K562 (cell line): Measurements from ENCODE around the gene TNMD. TPM values are rescaled to one million over a fixed set of nuclear protein-coding genes. Genes with fewer than 3 reads are reported as not detected.

Experiments used
- ATAC-seq: fragments of 200-7000 bp; cut with Tn5 transposase; 3 replicates; pipeline ENCODE4 v1.9.1; 2020; ENCODE audit warnings: moderate library complexity
- BruUV-seq: library from RNA; stranded (reverse); fragments of 400-500 nt; replicated peaks from 2 replicates; lab custom pipeline; 2021; lab: Mats Ljungman, UMichigan
- CTCF ChIA-PET: fragments of 300-600 bp; formaldehyde crosslinking; extraction: SDS; loops from one replicate; lab custom pipeline; 2021; ENCODE audit warnings: low intra/inter-chr PET ratio; lab: Yijun Ruan, JAX
- POLR2A ChIA-PET: fragments of 300-600, 350-650 bp; sonication (Branson Sonifier 250); formaldehyde crosslinking; extraction: SDS; loops from one replicate; lab custom pipeline; 2021; ENCODE audit warnings: antibody characterized with exemption, inconsistent platforms; lab: Yijun Ruan, JAX
- DNase-seq, 4 experiments: peaks; one replicate each; pipeline versions ENCODE4 v3.0.0 to v3.0.0-alpha.2; 2011 to 2018; ENCODE audit warnings: low spot score in 3 of 4, mixed read lengths in 3 of 4; ENCODE audit errors: extremely low read depth in 1 of 4
- FAIRE-seq: peaks from 2 replicates; lab custom pipeline; 2011; peaks lifted over from hg19 to GRCh38; lab: Jason Lieb, UNC
- H2AFZ ChIP-seq: 2 replicates; pipeline ENCODE4 v1.6.0; 2011; ENCODE audit warnings: low read depth, low read length, control low read depth, inconsistent platforms
- H3K27ac ChIP-seq: fragments of 200-600 bp; 3 replicates; pipeline ENCODE4 v1.8.0; 2011; ENCODE audit warnings: low read depth, mild to moderate bottlenecking, control low read depth, inconsistent platforms, low read length, moderate library complexity, mixed read lengths; ENCODE audit errors: extremely low read depth
- H3K27me3 ChIP-seq, 2 experiments: fragments of 300-600 bp in 1 of 2; 2 replicates in 1 of 2; 3 replicates in 1 of 2; pipeline versions ENCODE4 v1.6.0 to v1.8.0; 2011; ENCODE audit warnings: inconsistent platforms in 2 of 2, low read length in 2 of 2, mild to moderate bottlenecking in 1 of 2, mixed read lengths in 1 of 2, moderate library complexity in 1 of 2; ENCODE audit not compliant: control insufficient read depth in 2 of 2, insufficient read depth in 2 of 2
- H3K36me3 ChIP-seq: fragments of 300-600 bp; 3 replicates; pipeline ENCODE4 v1.8.0; 2011; ENCODE audit warnings: mild to moderate bottlenecking, low read length, inconsistent platforms; ENCODE audit not compliant: control insufficient read depth, insufficient read depth
- H3K4me1 ChIP-seq, 2 experiments: fragments of 200-600 bp in 1 of 2; replicated peaks in 1 of 2; 2 replicates in 1 of 2; 3 replicates in 1 of 2; pipeline versions ENCODE4 v1.5.1 to v1.8.0; 2011; ENCODE audit warnings: inconsistent platforms in 2 of 2, low read length in 2 of 2, mild to moderate bottlenecking in 1 of 2, mixed read lengths in 1 of 2, moderate library complexity in 1 of 2; ENCODE audit not compliant: control insufficient read depth in 2 of 2, insufficient read depth in 2 of 2
- H3K4me2 ChIP-seq: 2 replicates; pipeline ENCODE4 v1.6.1; 2011; ENCODE audit warnings: low read length, control low read depth, inconsistent platforms, mixed read lengths; ENCODE audit not compliant: insufficient read depth
- H3K4me3 ChIP-seq: fragments of 200-600 bp; sonication (generic), shearing (Covaris generic); 2 replicates; pipeline ENCODE4 v1.5.1; 2016; ENCODE audit warnings: control low read depth, inconsistent platforms
- H3K79me2 ChIP-seq: fragments of 200-600 bp; 3 replicates; pipeline ENCODE4 v1.8.0; 2011; ENCODE audit warnings: low read length, inconsistent platforms; ENCODE audit not compliant: control insufficient read depth, insufficient read depth
- H3K9ac ChIP-seq, 2 experiments: 2 replicates each; pipeline versions ENCODE4 v1.6.0 to v1.6.1; 2011; ENCODE audit warnings: low read depth in 2 of 2, low read length in 2 of 2, control low read depth in 1 of 2, inconsistent platforms in 1 of 2, mild to moderate bottlenecking in 1 of 2, mixed read lengths in 1 of 2; ENCODE audit not compliant: insufficient read depth in 1 of 2
- H3K9me1 ChIP-seq: one replicate; pipeline ENCODE4 v1.6.0; 2011; ENCODE audit warnings: inconsistent platforms, mild to moderate bottlenecking, low read length, moderate library complexity; ENCODE audit not compliant: control insufficient read depth, insufficient read depth
- H3K9me3 ChIP-seq: replicated peaks from 2 replicates; pipeline ENCODE4 v1.5.1; 2011; ENCODE audit warnings: low read depth, low read length, inconsistent platforms; ENCODE audit not compliant: control insufficient read depth, insufficient read depth
- H4K20me1 ChIP-seq: replicated peaks from 2 replicates; pipeline ENCODE4 v1.6.1; 2011; ENCODE audit warnings: low read length, inconsistent platforms, mixed read lengths; ENCODE audit not compliant: control insufficient read depth, insufficient read depth
- ELF2 ChIP-seq: fragments of 250-450 bp; sonication (Bioruptor Pico); IDR thresholded peaks from 2 replicates; pipeline ENCODE4 v1.5.0; 2021; ENCODE audit warnings: mild to moderate bottlenecking
- HDAC8 ChIP-seq: fragments of 450-650 bp; IDR thresholded peaks from 2 replicates; pipeline ENCODE4 v1.6.1; 2016; ENCODE audit warnings: mild to moderate bottlenecking, missing genetic modification characterization, moderate library complexity, missing compliant biosample characterization
- POLR3G ChIP-seq: IDR thresholded peaks from 2 replicates; pipeline ENCODE4 v1.6.1; 2011; ENCODE audit not compliant: insufficient read length, insufficient replicate concordance; ENCODE audit errors: extremely low read depth
- TAF7 ChIP-seq: fragments of 450-650 bp; IDR thresholded peaks from 2 replicates; pipeline ENCODE4 v1.6.1; 2016; ENCODE audit warnings: missing genetic modification characterization, missing compliant biosample characterization
- THRAP3 ChIP-seq: fragments of 450-650 bp; IDR thresholded peaks from 2 replicates; pipeline ENCODE4 v1.6.1; 2016; ENCODE audit warnings: mild to moderate bottlenecking, inconsistent platforms, borderline replicate concordance
- ZBTB26 ChIP-seq: fragments of 450-650 bp; formaldehyde crosslinking; IDR thresholded peaks from 2 replicates; pipeline ENCODE4 v1.4.0; 2022; ENCODE audit warnings: missing genetic modification characterization
- ZFPM2 ChIP-seq: fragments of 250-450 bp; sonication (Bioruptor Pico); IDR thresholded peaks from 2 replicates; pipeline ENCODE4 v1.5.1; 2022; ENCODE audit warnings: mild to moderate bottlenecking
- ZFX ChIP-seq: sonication (generic); formaldehyde crosslinking; IDR thresholded peaks from 2 replicates; pipeline ENCODE4 v1.8.0; 2022; ENCODE audit warnings: mild to moderate bottlenecking, missing genetic modification reagents, moderate library complexity
- ZNF512 ChIP-seq: IDR thresholded peaks from 2 replicates; pipeline ENCODE4 v1.6.1; 2016; ENCODE audit warnings: missing genetic modification characterization, missing compliant biosample characterization
- ZSCAN29 ChIP-seq: fragments of 450-650 bp; IDR thresholded peaks from 2 replicates; pipeline ENCODE4 v1.6.1; 2017
- WGBS: fragments of 100-300 bp; shearing (Covaris generic); methylation state at CpG from one replicate; pipeline ENCODE4 v1.1.6; 2016; ENCODE audit warnings: low coverage, mixed read lengths; ENCODE audit not compliant: insufficient coverage; ENCODE audit errors: missing lambda C conversion rate; 5-methylcytosine and 5-hydroxymethylcytosine counted together
- in situ Hi-C: fragments of 300-500 bp; cut with MboI; formaldehyde crosslinking; loops from 4 replicates; pipeline ENCODE4 v1.15.0; 2018; ENCODE audit warnings: inconsistent platforms, mixed read lengths
- intact Hi-C: fragments of 100-400 bp; cut with micrococcal nuclease; formaldehyde crosslinking; loops from 2 replicates; pipeline ENCODE4 v1.14.2; 2022
- polyA plus RNA-seq, 8 experiments: library from polyadenylated mRNA; depleted of rRNA in 4 of 8; stranded (reverse) in 5 of 8; unstranded in 3 of 8; fragments of >200 nt; fragmentation: Nextera tagmentation in 2 of 8; fragmentation: Illumina TruSeq in 1 of 8; extraction: Ambion mirVana in 2 of 8; extraction: Trizol in 1 of 8; gene quantifications; 2 replicates each; pipeline versions ENCODE4 v1.2.1 to v1.2.3, GENCODE V29; 2011 to 2014; ENCODE audit warnings: inconsistent platforms in 1 of 8, missing spikeins in 1 of 8
- total RNA-seq, 7 experiments: library from RNA; depleted of rRNA in 6 of 7; stranded (reverse); fragments of >200 nt in 6 of 7; fragmentation: Illumina TruSeq in 2 of 7; extraction: Trizol in 2 of 7; gene quantifications; 2 replicates each; pipeline versions ENCODE4 v1.2.1 to v1.2.3, GENCODE V29; 2011 to 2021; ENCODE audit warnings: low replicate concordance in 1 of 7

Gene TNMD
- total and polyA plus RNA-seq, 9 of the 15 experiments (the other 6 are each of a cell fraction or from before 2014, with no cell fraction given) = not detected

GRCh38 chrX:100642290-100642689 lies 57.6 kb downstream of the TNMD start:
- FAIRE-seq (no peak), DNase-seq (no peak), ATAC-seq (no peak)
- H3K9me1 ChIP-seq = no peaks in the 10 kb centered on the region
- intact Hi-C loops = no loop called here
- POLR2A ChIA-PET = no interaction called here
- 0% methylated on average over 3 of the region's 3 CpGs for WGBS
- no peak overlapping the region for H3K27ac ChIP-seq
- H3K36me3 ChIP-seq = no peaks in the 10 kb centered on the region
- no peaks in the 10 kb centered on the region for H3K4me1 ChIP-seq
- H3K9me3 ChIP-seq = no peaks in the 10 kb centered on the region
- no peak overlapping the region for H3K4me2 ChIP-seq
- TF ChIP-seq ZBTB26 (no peak), ZFPM2 (CRISPR knock-in tag) (no peak), ZFX (CRISPR knock-in tag) (no peak), ELF2 (CRISPR knock-in tag) (no peak), THRAP3 (no peak), POLR3G (no peak), HDAC8 (tag) (no peak), ZSCAN29 (no peak), ZNF512 (tag) (no peak), TAF7 (tag) (no peak)
- H4K20me1 ChIP-seq = no peaks in the 10 kb centered on the region
- no peaks in the 10 kb centered on the region for H3K79me2 ChIP-seq
- H2AFZ ChIP-seq = no peak overlapping the region
- no peaks in the 10 kb centered on the region; a peak in 1 of 5 replicates for H3K27me3 ChIP-seq
- in situ Hi-C loops = no loop called here
- no TSS peak for BruUV-seq
- CTCF ChIA-PET = no interaction called here
- H3K4me3 ChIP-seq = no peak overlapping the region
- H3K9ac ChIP-seq = no peak overlapping the region
